HG02642 (cell line): ENCODE results near the gene WDR18.

Experiments used
- ATAC-seq: cut with Tn5 transposase; IDR thresholded peaks from one replicate; pipeline ENCODE4 v1.9.1; 2021; ENCODE audit warnings: mild to moderate bottlenecking; ENCODE audit not compliant: unreplicated experiment, poor library complexity

Gene WDR18

DNA sequence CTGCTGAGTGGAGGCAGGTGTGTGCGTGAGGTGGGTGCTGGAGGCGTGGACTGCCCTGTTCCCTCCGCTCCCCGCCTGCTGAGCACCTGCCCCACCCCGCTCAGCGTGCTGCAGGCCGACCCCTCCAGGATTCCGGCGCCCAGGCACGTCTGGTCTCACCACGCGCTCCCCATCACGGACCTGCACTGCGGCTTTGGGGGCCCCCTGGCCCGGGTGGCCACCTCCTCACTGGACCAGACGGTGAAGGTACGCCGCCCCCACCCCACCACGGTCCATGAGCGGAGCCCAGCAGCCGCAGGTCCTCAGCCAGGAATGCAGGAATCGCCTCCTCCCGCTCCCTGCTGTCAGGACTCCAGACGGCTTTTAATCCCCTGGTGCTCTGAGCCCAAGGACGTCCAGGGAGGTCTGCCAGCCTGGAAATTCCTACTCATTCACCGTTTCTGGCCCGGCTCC lies 6.0 kb downstream of the WDR18 start:
- ATAC-seq: no peak

DNA sequence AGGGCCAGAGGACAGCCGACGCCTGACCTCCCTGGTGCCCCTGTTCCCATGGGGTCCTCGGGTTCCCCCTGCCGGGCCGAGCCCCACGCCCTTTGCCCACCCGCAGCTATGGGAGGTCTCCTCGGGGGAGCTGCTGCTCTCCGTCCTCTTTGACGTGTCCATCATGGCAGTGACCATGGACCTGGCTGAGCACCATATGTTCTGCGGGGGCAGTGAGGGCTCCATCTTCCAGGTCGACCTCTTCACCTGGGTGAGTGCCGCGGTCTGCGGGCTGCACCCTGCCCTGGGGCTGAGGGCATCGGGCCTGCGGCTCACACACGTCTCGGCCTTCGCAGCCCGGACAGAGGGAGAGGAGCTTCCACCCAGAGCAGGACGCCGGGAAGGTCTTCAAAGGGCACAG lies 6.6 kb downstream of the WDR18 start:
- no peak for ATAC-seq

DNA sequence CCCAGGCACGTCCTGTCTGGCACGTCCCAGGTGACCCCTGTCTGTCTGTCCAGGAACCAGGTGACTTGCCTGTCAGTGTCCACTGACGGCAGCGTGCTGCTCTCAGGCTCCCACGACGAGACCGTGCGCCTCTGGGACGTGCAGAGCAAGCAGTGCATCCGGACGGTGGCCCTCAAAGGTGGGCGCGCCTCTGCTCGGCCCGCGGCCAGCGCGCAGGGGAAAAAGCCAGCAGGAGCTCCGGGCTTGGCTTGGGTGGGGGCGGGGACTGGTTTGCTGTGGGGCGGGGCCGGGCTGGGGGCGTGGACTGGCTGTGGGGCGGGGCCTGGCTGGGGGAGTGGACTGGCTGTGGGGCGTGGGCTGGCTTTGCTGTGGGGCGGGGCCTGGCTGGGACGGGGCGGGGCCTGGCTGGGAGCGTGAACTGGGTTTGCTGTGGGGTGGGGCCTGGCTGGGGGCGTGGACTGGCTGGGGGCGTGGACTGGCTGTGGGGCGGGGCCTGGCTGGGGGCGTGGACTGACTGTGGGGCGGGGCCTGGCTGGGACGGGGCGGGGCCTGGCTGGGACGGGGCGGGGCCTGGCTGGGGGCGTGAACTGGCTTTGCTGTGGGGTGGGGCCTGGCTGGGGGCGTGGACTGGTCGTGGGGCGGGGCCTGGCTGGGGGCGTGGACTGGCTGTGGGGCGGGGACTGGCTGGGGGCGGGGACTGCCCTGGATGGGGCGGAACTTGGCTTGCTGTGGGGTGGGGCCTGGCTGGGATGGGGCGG lies 7.2 kb downstream of the WDR18 start:
- no peak for ATAC-seq

DNA sequence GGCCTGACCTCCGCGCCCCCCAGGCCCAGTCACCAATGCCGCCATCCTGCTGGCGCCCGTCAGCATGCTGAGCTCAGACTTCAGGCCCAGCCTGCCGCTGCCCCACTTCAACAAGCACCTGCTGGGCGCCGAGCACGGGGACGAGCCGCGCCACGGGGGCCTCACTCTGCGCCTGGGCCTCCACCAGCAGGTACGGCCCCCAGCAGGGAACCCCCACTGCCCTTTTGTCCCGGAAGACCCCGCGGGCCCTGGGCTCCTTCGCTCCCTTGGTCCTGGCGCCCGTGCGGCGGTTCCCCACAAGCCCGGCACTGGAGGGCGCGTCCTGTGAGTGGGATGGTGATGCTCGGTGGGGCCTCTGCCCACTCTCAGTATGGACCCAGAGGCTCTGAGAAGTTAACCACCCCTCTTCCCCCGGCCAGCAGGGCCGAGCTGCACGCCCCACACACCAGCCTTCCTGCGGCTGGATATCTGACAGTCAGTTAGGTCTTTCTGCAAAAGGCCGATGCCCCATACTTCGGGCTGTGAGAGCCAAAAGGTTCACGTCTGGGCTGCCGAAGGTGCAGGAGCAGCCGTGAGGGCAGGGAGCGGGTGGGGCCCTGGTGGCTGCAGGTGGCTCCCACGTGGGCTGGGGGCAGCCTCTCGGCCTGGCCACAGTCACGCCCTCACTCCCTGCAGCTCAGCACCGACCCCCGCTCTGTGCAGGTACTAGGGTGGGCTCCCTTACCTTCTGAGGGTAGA lies 8.0 kb downstream of the WDR18 start:
- ATAC-seq: no peak

DNA sequence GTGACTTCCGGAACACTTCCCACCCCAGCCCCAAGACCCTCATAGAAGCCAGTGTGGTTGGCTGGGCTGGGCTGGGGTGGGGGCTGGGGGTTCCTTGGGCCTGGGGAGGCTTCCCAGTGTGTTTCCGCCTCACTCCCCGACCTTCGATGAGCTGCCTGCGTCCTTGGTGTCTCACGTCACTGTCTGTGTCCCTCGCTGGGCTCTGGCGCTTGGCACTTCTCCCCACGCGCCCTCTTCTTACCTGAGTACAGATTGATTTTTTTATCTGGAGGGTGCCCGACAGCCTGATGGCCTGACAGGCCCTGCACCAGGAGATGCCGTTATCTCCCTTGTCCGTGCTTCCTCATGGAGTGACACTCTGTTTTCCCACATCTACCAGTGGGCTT lies 8.5 kb downstream of the WDR18 start:
- no peak for ATAC-seq

DNA sequence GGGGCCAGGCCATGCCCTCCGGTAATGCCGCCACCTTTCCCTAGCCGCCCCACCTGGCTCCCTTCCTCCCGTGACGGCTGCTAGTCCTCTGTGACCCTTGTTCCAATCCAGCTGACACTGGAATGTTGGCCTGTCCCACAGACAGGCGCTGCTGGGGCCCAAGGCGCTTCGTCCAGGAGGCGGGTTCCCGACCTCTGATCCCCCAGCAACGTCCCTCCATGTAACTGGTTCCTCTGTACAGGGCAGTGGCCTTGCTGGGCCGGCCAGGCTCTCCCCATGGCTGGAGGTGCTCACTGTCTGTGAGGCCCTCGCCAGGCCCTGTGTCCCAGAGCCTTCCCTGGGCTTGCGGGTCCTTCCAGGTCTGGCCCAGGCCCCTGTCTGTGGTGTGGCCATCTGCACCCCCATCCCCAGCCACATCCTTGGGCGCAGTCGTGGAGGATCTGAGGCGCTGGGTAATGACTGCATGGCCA lies 9.3 kb downstream of the WDR18 start:
- ATAC-seq: no peak

DNA sequence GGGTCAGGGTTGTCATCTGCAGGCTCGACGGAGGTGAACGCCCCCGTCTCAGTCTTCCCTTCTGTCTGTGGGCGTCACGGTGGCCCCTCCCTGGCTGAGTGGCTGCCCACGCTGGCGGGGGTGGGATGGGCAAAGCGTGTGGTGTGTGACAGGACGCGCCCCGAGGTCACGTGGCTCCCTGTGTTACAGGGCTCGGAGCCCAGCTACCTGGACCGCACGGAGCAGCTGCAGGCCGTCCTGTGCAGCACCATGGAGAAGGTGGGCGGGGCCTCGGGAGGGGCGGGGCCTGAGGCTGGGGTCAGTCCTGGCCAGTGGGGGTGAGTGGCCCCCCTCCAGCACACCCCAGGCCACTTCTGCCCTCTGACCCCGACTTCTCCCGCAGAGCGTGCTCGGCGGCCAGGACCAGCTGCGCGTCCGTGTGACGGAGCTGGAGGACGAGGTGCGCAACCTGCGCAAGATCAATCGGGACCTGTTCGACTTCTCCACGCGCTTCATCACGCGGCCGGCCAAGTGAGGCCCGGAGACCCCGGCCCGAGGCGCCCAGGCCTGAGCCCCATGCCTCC lies 9.8 kb downstream of the WDR18 start:
- ATAC-seq: no peak

DNA sequence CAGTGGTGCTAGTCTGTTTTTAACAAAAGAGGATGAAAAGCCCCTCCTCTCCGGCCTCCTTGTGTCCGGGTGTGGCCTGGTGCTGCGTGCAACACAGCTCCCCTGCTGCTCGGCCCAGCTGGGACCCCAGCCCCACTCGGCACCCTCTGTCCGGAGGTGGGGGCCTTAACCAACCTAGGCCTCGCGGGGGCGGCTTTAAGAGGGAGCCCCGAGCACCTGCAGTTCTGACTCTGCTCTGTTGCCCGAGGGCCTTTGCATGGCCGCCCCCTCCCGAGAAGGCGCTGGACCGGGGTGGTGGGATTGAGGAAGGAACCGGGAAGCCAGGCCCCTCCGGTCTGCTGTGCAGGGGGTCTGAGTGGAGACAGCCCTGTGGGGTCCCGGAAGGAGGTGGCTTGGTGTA lies 10.4 kb downstream of the WDR18 start:
- no peak for ATAC-seq

DNA sequence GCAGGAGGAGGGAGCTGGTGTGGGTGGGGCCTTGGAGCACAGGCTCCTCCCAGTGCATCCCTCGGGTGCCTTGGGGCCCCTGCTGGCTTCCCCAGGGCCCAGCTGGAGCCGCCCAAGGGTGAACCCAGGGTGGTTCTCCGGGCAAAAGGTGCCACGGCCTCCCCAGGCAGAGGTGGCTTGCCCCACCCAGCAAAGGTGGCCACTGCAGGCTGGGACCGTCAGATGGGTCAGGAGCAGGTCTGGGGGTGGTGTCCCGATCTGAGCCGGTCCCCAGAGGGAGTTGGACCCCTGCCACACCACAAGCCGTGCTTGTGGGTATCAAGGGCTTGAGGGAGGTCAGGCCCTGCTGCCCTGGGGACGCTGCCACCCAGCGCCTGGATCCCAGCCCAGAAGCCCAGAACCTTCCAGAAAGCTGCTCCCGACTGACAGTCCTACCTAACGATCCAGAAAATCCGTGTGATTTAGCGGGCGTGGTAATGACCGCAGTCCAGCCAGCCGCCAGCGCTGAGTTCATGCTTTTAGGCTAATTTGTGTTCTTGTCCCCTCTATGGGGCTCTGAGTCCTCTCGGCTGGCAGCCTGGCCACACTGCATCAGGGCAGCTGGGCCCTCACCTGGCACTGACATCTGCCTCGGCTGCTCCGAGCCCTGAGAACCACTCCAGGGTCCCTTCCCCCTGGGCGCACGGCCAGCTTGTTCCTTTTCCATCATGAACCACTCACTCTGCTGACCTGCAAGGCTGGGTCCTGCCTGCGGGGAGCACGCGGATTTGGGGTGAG lies 11.1 kb downstream of the WDR18 start:
- ATAC-seq: no peak

DNA sequence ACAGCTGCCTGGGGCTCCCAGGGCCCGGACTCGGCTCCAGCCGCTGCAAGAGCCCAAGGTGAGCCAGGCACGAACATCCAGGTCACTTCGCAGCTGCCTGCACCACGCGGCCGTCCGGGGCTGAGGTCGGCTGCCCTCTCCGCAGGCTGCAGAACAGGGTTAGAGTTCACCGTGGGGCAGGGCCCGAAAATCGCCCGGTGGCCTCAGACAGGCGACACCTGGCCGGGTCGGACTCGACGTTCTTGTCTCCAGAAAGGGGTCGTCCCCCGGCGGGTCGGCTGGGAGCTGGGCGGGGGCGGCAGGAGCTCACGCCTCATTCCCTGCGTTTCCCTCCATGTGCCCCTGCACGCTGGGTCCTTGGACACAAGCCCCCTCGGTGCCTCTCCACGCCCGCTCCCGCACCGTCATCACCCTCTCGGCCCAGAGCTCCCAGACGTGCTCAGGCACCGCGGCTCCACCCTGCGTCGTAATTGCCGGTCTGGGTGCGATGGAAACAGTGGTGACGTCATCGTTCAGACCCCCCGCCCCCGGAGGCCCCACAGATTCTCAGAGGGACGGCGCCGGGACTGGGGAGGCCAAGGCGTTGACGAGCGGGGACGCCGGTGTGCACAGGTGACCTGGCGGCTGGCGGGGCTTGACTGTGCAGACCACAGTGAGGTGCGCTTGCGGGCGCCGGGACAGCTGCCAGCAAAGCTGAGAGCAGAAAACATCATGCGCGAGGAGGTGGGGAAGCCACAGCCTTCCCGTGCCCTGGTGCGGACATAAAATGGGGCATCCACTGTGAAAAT lies 12.1 kb downstream of the WDR18 start:
- no peak for ATAC-seq

DNA sequence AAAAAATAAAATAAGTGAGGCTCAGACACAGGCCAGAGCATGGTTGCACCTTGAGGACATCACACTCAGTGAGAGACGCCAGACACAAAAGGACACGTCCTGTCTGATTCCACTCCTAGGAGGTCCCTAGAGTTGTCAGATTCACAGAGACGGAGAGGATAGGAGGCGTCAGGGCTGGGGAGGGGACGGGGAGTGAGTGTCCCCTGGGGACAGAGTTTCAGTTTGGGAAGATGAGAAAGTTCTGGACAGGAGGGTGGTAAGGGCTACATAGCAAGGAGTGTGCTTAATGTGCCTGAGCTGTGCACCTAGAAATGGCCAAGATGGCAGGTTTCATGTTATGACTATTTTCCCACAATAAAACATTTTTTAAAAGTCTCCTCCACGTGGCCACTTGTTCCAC lies 13.9 kb downstream of the WDR18 start:
- no peak for ATAC-seq

DNA sequence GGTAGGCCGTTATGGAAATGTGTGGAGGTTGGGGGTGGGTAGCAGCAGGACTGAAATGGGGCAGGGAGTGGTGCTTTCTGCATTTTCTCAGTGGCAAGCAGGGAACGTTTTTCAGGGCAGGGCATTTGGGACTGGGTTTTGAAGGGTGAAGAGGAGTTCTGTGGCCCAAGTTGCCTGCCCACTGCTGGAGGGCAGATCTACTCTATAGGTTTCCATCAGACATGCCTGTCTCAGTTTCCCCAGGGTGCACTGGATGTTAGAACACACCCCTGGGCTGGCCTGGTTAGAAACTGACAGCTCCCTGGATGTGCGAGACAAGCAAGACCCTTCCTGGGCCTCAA lies 15.2 kb downstream of the WDR18 start:
- no peak for ATAC-seq

DNA sequence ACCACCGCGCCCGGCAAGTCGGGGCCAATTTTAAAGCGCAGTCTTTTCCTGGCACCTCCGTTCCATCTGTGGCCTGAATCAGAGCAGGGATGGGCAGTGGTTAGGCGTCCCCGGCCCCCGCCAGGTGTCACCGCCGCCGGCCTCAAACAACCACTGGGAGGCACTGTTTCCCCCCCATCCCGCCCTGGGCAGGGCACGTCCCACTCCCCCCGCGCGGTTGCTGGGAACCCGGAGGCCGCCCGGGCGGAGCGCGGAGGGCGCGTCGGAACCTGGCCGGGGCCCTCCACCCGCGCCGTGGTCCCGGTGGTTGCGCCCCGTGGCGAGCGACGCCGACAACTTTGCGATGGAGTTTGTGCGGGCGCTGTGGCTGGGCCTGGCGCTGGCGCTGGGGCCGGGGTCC lies 15.9 kb downstream of the WDR18 start, which contains the start of gene GRIN3B:
TSS of gene GRIN3B (plus strand) at position 325 of the 400 bp plus-strand sequence. CDS start at position 344, 19 bp downstream.
- ATAC-seq: no peak

DNA sequence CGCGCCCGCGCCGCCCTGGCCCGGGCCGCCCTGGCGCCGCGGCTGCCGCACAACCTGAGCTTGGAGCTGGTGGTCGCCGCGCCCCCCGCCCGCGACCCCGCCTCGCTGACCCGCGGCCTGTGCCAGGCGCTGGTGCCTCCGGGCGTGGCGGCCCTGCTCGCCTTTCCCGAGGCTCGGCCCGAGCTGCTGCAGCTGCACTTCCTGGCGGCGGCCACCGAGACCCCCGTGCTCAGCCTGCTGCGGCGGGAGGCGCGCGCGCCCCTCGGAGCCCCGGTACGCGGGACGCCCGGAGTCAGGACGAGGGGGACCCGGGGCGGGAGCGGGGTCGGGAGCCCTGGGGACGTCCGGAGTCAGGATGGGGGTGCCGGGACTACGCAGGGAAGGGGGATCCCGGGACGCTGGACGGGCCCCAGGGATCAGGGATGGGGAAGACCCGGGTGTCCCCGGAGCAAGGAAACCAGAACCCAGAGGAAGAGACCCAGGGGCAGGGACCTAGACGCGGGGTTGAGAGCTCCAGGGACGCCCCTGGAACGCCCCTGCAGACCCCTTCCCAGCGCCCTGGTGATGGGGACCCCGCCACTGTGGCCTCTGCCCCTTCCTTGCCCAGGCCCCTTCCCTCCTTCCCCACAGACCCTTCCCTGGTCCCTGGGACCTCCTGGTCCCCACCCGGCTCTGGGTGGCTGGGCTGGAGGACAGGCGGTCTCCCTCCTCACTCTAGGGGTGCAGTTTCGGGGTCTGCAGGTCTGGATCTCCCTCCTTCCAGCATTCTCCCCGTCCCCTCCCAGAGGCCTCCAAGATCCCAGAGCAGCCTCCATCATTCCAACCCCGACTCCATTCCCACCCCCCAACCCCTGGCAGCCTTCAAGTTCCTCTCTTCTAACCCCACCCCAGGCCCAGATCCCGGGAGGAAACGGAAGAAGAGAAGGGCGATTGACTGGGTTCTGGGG lies 16.7 kb downstream of the WDR18 start:
- no peak for ATAC-seq

DNA sequence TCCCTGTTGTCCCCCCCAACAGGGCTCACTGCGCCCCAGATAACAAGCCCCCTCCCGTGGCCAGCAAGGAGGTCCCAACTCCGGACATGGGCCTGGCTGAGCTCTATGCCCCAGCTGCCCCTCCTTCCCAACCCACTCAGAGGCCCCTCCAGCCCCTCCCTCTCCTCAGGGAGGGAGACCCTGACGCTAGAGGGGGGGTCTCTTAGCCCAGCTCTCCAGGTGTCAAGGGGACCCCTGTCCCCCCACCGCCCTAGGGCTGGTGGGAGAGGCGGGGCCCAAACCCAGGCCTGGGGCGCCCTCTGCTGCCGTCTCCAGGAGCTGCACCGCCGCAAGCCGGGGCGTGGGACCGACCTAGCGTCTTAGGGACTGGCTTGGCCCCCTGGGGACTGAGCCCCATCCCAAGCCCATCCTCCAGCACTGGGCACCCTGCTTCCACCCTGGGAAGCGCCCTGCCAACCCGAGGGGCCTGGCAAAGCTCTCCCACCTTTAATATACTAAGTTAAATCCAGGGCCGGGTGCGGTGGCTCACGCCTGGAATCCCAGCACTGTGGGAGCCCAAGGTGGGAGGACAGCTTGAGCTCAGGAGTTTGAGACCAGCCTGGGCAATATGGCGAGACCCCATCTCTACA lies 17.5 kb downstream of the WDR18 start:
- ATAC-seq: no peak

DNA sequence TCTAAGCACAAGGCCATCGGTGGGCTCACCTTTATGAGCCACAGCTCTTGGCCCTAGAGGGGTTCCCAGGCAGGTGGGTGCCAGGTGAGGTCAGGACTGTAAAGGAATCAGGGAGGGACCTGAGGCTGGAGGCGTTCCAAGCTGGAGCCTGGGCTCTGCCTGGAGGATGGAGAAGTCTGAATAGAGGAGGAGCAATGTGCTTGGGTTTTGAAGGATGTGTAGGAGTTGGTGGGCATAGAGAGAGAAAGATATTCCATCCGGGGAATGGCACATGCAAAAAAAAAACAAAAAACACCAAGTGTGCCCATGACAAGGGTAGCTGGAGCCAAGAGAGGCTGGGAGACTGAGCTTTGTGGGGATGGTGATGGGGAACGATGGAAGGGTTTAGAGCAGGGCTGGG lies 18.5 kb downstream of the WDR18 start:
- ATAC-seq: no peak

DNA sequence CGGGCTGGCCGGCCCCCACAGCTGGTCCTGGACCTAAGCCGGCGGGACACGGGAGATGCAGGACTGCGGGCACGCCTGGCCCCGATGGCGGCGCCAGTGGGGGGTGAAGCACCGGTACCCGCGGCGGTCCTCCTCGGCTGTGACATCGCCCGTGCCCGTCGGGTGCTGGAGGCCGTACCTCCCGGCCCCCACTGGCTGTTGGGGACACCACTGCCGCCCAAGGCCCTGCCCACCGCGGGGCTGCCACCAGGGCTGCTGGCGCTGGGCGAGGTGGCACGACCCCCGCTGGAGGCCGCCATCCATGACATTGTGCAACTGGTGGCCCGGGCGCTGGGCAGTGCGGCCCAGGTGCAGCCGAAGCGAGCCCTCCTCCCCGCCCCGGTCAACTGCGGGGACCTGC lies 19.1 kb downstream of the WDR18 start:
- ATAC-seq: no peak

DNA sequence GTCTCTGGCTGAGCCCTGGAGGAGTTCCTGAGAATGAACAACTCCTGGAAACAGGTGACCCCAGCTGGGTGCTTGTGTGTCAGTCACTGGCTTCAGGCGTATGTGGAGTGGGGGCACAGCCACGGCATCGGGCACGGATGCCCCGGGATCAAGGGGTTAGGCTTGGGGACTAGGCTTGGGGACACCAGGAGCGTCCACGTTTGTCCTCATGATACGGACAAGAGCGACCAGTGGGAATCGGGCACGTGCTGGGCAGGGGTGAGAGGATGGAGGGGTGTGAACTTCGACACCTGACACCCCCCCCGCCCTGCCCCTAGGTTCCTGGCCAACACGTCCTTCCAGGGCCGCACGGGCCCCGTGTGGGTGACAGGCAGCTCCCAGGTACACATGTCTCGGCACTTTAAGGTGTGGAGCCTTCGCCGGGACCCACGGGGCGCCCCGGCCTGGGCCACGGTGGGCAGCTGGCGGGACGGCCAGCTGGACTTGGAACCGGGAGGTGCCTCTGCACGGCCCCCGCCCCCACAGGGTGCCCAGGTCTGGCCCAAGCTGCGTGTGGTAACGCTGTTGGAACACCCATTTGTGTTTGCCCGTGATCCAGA lies 20.2 kb downstream of the WDR18 start:
- no peak for ATAC-seq
